Heart left ventricle (tissue), 16 donors: ENCODE data around the gene PLCB2. TPM values are rescaled to one million over a fixed set of nuclear protein-coding genes. Genes with fewer than 3 reads are reported as not detected.

Source experiments
- ATAC-seq, 4 donors: fragments of 200-7000 bp; cut with Tn5 transposase; one replicate each; pipeline ENCODE4 v1.9.1; 2020 to 2022; ENCODE audit warnings: moderate library complexity in 4 of 4, mild to moderate bottlenecking in 3 of 4, moderate number of reproducible peaks in 1 of 4
- DNase-seq, 5 donors: peaks; one replicate each; pipeline ENCODE4 v3.0.0-alpha.2; 2020
- H3K27ac ChIP-seq, 12 donors: fragments of 200-600 bp; sonication (generic) in 4 of 12; one replicate each; pipeline versions ENCODE4 v1.5.0 to v1.8.0; 2016 to 2022; ENCODE audit warnings: mild to moderate bottlenecking in 2 of 12
- H3K27me3 ChIP-seq, 9 donors: fragments of 200-600 bp; sonication (generic) in 2 of 9; one replicate each; pipeline versions ENCODE4 v1.5.1 to v1.8.0; 2016 to 2022; ENCODE audit warnings: mild to moderate bottlenecking in 3 of 9
- H3K36me3 ChIP-seq, 9 donors: fragments of 200-600 bp; sonication (generic) in 2 of 9; one replicate each; pipeline versions ENCODE4 v1.5.0 to v1.8.0; 2018 to 2022; ENCODE audit warnings: mild to moderate bottlenecking in 2 of 9
- H3K4me1 ChIP-seq, 12 donors: fragments of 200-600 bp; sonication (generic) in 4 of 12; one replicate each; pipeline versions ENCODE4 v1.5.0 to v1.8.0; 2016 to 2022; ENCODE audit warnings: mild to moderate bottlenecking in 3 of 12
- H3K4me3 ChIP-seq, 12 donors: fragments of 200-600 bp; sonication (generic) in 4 of 12; one replicate each; pipeline versions ENCODE4 v1.5.0 to v1.8.0; 2017 to 2022; ENCODE audit warnings: mild to moderate bottlenecking in 9 of 12, moderate library complexity in 4 of 12
- H3K9me3 ChIP-seq, 12 donors: fragments of 200-600 bp; sonication (generic) in 4 of 12; one replicate each; pipeline versions ENCODE4 v1.5.0 to v1.8.0; 2016 to 2022; ENCODE audit warnings: mild to moderate bottlenecking in 1 of 12
- POLR2A ChIP-seq, 2 donors: fragments of 450-650 bp; IDR thresholded peaks; one replicate each; pipeline ENCODE4 v1.6.1; 2017; ENCODE audit warnings: antibody characterized with exemption in 2 of 2, mild to moderate bottlenecking in 2 of 2, moderate library complexity in 2 of 2
- WGBS, 4 donors: extraction: QIAGEN DNeasy Blood & Tissue Kit in 2 of 4; methylation state at CpG; one replicate each; pipeline versions ENCODE4 v1.1.5 to v1.1.7; 2013 to 2018; 5-methylcytosine and 5-hydroxymethylcytosine counted together
- intact Hi-C, 10 donors: fragments of 100-400 bp; cut with DNase I; formaldehyde crosslinking; loops; one replicate each; pipeline versions ENCODE4 v1.11.1 to v1.14.2; 2022
- polyA plus RNA-seq, 2 donors: library from polyadenylated mRNA; stranded (reverse); fragments of 200-250 nt; gene quantifications; one replicate each; pipeline ENCODE4 v1.2.3, GENCODE V29; 2013
- total RNA-seq, 9 donors: library from RNA; depleted of rRNA in 2 of 9; stranded (reverse); fragments of >200 nt in 2 of 9; fragmentation: NEBNext Ultra II Directional in 3 of 9; extraction: Animal tissue kit (Norgen Biotek cat#: 25700) in 3 of 9; gene quantifications; one replicate each; pipeline versions ENCODE4 v1.1.0 to v1.2.4, GENCODE V29; 2016 to 2023
- TF ChIP-seq, protein P1 (sequence below), 12 donors: fragments of 200-600 bp; sonication (generic) in 4 of 12; IDR thresholded peaks; one replicate each; pipeline versions ENCODE4 v1.5.0 to v1.8.0; 2018 to 2022; ENCODE audit warnings: antibody characterized with exemption in 12 of 12, mild to moderate bottlenecking in 5 of 12
- donor health status: ischemic (EF 13 %, LVEDD 7.1; RV severe dilation, severe dysfunction).
- donor health status: healthy with polysubstance abuse.
- donor health status: DM: no; HTN: yes; CAD: no.
- donor health status: DM: no; HTN: no; CAD: no.
- donor health status: ischemic (EF 25% LVEDD 6.9; RV normal size, moderate dysfunction).
- donor health status: ischemic (EF 25% LVEDD 5.7; RV mildly dilated, moderate dysfunction).
- donor health status: healthy.
- donor health status: DM: yes; HTN: yes; CAD: no.
- donor health status: ischemic (EF 35%, LVEDD 5.7; RV mildly dilated, moderate dysfunction).
- donor health status: nonischemic (EF 11% LVEDD 7.7; RV severe dilation, severe dysfunction).
- donor health status: DM: yes; HTN: yes; CAD: no.
- donor health status: PGD.
- donor health status: ischemic (EF 29% LVEDD 5.4; RV normal size, mild dysfunction).
- donor health status: nonischemic (EF 23%, LVEDD 6.1; RV moderate dilation, normal function).

PLCB2 gene
- total and polyA plus RNA-seq, 11 donors = 1.6 to 46.2 (median 4.8) TPM

DNA sequence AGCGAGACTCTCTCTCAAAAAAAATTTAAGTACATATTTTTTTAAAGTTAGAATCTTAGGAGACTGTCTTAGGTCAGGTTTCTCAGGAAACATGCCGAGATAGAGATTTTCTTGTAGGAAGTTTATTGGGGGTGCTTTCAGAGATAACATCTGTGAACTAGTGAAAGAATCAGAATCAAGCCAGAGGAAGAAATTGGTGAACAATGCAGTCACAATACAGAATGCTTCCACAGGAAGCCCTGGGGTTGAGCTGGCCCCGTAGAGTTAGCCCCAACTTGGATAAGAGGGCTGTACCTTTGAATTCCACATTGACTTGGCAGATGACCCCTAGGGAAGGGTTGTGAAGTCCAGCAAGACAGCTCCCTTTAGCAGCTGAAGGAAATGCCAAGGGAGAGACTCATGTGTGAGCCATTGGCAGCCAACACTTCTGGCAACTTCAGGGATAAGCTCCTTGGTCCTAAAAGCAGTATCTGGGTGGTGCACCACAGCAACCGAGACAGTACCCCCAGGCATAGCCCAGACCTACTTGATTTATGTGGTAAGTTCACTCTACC, 7.1 kb upstream of the PLCB2 start:
- no peak for ATAC-seq
- intact Hi-C loops = loop anchor here in 6 of 10 donors (5.0 to 10.0 kb wide), 4 partner anchors 37 to 110 kb away; partner anchors contain the start of genes DISP2 (in 1 of the 6) and PAK6 (in 1 of the 6)
- Histone ChIP-seq H3K4me3 (no peak overlapping the region), H3K27me3 (peaks cover 0 to 6% (median 0%) of the 10 kb centered on the region in 9 donors), H3K36me3 (no peaks in the 10 kb centered on the region), H3K27ac (no peak overlapping the region), H3K9me3 (no peaks in the 10 kb centered on the region), H3K4me1 (peaks cover 0 to 16% (median 3%) of the 10 kb centered on the region in 12 donors)
- TF ChIP-seq, protein P1, sequence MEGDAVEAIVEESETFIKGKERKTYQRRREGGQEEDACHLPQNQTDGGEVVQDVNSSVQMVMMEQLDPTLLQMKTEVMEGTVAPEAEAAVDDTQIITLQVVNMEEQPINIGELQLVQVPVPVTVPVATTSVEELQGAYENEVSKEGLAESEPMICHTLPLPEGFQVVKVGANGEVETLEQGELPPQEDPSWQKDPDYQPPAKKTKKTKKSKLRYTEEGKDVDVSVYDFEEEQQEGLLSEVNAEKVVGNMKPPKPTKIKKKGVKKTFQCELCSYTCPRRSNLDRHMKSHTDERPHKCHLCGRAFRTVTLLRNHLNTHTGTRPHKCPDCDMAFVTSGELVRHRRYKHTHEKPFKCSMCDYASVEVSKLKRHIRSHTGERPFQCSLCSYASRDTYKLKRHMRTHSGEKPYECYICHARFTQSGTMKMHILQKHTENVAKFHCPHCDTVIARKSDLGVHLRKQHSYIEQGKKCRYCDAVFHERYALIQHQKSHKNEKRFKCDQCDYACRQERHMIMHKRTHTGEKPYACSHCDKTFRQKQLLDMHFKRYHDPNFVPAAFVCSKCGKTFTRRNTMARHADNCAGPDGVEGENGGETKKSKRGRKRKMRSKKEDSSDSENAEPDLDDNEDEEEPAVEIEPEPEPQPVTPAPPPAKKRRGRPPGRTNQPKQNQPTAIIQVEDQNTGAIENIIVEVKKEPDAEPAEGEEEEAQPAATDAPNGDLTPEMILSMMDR (IDR thresholded peaks at IDR 0.05) = no peak
- no peak for TF ChIP-seq POLR2A (IDR thresholded peaks at IDR 0.05)
- peak in 1 of 5 donors; percentile 11 for DNase-seq
- WGBS, 4 donors = 71 to 76% (median 74%) methylated on average over 4 of the region's 4 CpGs

DNA sequence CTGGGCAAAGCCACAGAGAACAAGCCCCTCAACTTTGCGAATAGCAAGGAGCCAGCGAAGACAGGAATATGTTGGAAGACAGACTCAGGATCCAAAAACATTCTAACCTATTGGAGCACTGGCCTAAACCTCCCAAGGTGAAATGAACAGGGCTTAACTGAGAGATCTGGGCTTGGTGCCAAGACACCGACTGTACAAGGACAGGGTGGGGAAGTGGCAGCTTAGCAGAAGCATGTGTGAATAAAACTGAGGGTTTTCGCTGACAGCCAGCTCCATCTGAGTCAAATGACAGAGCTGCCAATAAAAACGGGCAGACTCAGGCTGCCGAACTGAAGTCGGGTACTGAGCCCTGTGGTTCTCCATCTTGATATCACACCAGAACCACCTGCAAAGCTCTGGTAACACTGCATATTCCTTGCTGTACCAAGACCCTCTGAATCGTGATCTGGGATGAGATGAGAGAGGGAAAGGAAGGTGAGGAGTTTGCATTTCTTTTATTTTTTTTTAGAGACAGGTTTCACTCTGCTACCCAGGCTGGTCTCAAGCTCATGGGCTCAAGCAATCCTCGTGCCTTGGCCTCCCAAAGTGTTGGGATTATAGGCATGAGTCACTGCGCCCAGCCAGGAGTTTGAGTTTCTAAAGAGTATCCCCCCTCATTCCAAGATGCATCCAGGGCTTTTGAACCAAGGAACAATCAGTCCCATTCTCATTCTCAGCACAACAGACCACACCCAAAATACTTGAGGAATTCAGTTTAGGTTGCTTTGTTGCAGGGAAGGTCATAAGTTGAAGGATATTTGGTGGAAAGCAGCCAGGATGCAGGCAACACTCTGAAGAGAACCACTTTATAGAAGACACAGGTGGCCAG, 6.0 kb upstream of the PLCB2 start:
- WGBS, 4 donors = 32 to 41% (median 34%) methylated on average over 10 of the region's 10 CpGs
- peak; percentile 52 to 80 (median 65) for DNase-seq
- intact Hi-C loops = loop anchor here in 6 of 10 donors (5.0 to 10.0 kb wide), 4 partner anchors 36 to 111 kb away; partner anchors contain the start of genes DISP2 (in 1 of the 6) and PAK6 (in 1 of the 6)
- no peaks in the 10 kb centered on the region for H3K36me3 ChIP-seq
- no peak overlapping the region for H3K4me3 ChIP-seq
- H3K4me1 ChIP-seq = peaks cover 0 to 26% (median 3%) of the 10 kb centered on the region in 12 donors
- no peaks in the 10 kb centered on the region for H3K9me3 ChIP-seq
- peak in 3 of 4 donors; percentile 31 to 47 (median 32) for ATAC-seq
- H3K27ac ChIP-seq = no peak overlapping the region
- TF ChIP-seq, protein P1 (IDR thresholded peaks at IDR 0.05) = no peak
- no peak for TF ChIP-seq POLR2A (IDR thresholded peaks at IDR 0.05)
- peaks cover 0 to 6% (median 0%) of the 10 kb centered on the region in 9 donors for H3K27me3 ChIP-seq

DNA sequence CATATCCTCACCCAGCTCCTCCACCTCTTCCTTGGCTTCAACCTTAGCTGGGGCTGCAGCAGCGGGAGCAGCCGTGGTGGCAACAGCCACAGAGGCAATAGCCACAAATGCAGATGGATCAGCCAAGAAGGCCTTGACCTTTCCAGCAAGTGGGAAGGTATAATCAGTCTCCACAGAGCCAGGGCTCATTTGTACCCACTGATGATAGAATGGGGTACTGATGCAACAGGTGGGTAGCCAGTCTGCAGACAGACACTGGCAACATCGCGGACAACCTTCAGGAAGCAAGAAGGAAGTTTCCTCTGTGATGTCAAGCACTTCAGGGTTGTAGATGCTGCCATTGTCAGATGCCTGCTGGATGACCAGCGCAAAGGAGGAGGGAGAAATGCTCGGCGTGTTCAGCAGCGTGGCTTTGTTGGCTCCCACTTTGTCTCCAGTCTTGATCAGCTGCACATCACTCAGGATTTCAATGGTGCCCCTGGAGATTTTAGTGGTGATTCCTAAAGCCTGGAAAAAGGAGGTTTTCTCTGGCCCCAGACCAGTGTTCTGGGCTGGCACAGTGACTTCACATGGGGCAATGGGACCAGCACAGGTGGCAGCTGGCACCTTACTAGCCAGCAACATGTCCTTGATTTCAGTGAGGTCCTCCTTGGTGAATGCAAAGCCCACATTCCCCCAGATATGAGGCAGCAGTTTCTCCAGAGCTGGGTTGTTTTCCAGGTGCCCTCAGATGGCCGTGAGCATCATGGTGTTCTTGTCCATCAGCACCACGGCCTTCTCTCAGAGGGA, 4.8 kb upstream of the PLCB2 start:
- DNase-seq (peak in 1 of 5 donors; percentile 14), ATAC-seq (no peak)
- Histone ChIP-seq H3K27ac (no peak overlapping the region), H3K4me1 (peaks cover 0 to 28% (median 3%) of the 10 kb centered on the region in 12 donors), H3K9me3 (no peaks in the 10 kb centered on the region), H3K4me3 (no peak overlapping the region), H3K36me3 (no peaks in the 10 kb centered on the region), H3K27me3 (peaks cover 0 to 6% (median 0%) of the 10 kb centered on the region in 9 donors)
- intact Hi-C loops = loop anchor here in 6 of 10 donors (5.0 to 10.0 kb wide), 4 partner anchors 35 to 112 kb away; partner anchors contain the start of genes DISP2 (in 1 of the 6) and PAK6 (in 1 of the 6)
- TF ChIP-seq, protein P1 (IDR thresholded peaks at IDR 0.05) = no peak
- no peak for TF ChIP-seq POLR2A (IDR thresholded peaks at IDR 0.05)
- WGBS, 4 donors = 84 to 93% (median 89%) methylated on average over 8 to 10 of the region's 10 CpGs
